ENCODE data around the gene RSAD2. TPM values are rescaled to one million over a fixed set of nuclear protein-coding genes. Genes with fewer than 3 reads are reported as not detected.

Gene RSAD2, protein sequence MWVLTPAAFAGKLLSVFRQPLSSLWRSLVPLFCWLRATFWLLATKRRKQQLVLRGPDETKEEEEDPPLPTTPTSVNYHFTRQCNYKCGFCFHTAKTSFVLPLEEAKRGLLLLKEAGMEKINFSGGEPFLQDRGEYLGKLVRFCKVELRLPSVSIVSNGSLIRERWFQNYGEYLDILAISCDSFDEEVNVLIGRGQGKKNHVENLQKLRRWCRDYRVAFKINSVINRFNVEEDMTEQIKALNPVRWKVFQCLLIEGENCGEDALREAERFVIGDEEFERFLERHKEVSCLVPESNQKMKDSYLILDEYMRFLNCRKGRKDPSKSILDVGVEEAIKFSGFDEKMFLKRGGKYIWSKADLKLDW
- total RNA-seq, result 10 to 100 TPM in 1 of 2 donors, 1 to 10 TPM in 1; 2.7 to 11.1 TPM

DNA sequence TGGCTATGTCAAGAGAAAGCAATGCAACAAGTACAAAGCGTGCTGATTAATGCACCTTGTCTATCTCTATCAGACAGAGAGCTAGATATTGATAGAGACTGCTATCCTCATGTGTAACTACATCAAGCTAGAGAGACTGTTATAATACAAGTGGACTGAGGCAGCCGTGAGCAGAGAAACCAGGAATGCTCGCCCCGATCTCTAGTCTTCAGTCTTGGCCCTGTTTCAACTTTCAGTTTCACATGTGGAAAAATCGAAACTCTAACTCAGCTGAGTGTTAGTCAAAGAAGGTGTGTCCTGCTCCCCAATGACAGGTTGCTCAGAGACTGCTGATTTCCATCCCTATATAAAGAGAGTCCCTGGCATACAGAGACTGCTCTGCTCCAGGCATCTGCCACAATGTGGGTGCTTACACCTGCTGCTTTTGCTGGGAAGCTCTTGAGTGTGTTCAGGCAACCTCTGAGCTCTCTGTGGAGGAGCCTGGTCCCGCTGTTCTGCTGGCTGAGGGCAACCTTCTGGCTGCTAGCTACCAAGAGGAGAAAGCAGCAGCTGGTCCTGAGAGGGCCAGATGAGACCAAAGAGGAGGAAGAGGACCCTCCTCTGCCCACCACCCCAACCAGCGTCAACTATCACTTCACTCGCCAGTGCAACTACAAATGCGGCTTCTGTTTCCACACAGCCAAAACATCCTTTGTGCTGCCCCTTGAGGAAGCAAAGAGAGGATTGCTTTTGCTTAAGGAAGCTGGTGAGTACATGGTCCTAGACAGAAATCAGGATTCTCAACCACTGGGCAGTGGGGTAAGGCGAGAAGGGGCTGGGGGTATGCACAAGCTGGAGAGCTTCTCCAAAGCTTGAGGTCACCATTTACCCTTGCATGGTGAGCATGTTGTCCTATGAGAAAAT is at the start of gene RSAD2:
Gene RSAD2, plus strand, starts transcription at position 376 of the 903 bp plus-strand sequence. Its CDS starts 24 bp downstream, at position 400.
- peaks cover 0 to 22% of the 10 kb centered on the region in 2 donors for H3K36me3 Mint-ChIP-seq
- peaks cover 4 to 9% of the 10 kb centered on the region in 2 donors for H3K9me3 Mint-ChIP-seq
- ATAC-seq (peak; percentile 87 to 93), DNase-seq (ENCODE audit: low spot score in 2 of 2) (peak in 1 of 2 donors; percentile 27)
- H3K27ac Mint-ChIP-seq, result peak within 1 kb of the TSS; percentile 74 to 76

DNA sequence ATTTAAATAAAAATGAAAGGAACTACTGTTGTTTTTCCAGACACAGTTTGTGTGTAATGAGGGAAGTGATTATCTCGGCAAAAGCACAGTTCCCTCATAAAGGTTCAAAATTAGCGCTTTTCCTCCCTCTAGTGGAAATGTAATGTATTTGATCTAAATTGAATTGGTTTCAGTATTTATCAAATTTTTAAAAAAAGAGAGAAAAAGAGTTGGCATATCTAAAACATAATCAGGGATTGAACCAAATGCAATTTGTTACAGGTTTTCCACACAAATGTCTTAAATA is 49.3 kb upstream of the RSAD2 start:
- Mint-ChIP-seq H3K9me3 (peaks cover 19 to 28% of the 10 kb centered on the region in 2 donors), H3K36me3 (peaks cover 22 to 34% of the 10 kb centered on the region in 2 donors), H3K27ac (no peak overlapping the region)
- DNase-seq (ENCODE audit: low spot score in 2 of 2) (no peak), ATAC-seq (no peak)

DNA sequence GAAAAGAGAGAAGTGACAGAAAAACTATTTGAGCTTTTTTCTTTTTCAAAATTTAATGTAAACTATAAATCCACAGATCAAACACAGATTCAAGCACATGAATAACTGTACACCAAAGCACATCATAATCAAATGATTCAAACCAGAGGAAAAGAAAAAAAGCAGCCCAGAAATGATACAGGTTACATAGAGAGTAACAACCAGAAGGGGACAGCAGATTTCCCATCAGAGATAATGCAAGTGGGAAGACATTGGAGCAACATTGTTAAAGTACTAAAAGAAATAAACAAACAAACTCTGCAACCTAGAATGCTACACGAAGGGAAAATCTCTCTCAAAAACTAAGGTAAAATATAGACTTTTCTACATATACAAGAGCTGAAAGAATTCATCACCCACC is 46.3 kb upstream of the RSAD2 start:
- H3K27ac Mint-ChIP-seq, result no peak overlapping the region
- peaks cover 31 to 45% of the 10 kb centered on the region in 2 donors for H3K9me3 Mint-ChIP-seq
- DNase-seq (ENCODE audit: low spot score in 2 of 2), result no peak
- ATAC-seq, result no peak
- H3K36me3 Mint-ChIP-seq, result peaks cover 29 to 56% of the 10 kb centered on the region in 2 donors

DNA sequence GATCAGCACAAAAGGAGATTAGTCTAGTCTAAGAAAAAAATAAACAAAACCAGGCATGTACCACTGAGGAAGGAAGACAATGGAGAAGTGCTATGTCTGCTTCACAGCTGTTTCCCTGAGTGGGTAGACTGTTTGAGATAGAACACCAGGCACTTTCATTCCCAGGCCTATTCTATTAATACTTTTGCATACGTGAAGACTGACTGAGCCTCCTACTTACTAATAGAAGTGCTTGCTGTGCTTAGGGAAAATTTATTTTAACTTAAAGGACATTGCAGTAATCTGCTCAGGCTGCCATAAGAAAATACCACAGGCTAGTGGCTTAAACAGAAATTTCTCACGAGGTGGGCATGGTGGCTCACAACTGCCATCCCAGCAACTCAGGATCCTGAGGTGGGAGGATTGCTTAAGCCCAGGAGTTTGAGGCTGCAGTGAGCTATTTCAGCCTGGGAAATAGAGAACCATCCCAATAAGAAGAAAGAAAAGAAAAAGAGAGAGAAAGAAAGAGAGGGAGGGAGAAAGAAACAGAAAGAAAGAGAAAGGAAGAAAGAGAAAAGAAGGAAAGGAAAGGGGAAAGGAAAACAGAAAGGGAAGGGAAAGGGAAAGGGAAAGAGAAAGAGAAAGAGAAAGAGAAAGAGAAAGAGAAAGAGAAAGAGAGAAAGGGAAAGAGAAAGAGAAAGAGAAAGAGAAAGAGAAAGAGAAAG is 44.8 kb upstream of the RSAD2 start:
- peak overlapping the region in 1 of 2 donors; percentile 84 for H3K27ac Mint-ChIP-seq
- DNase-seq (ENCODE audit: low spot score in 2 of 2), result no peak
- no peak for ATAC-seq
- peaks cover 29 to 56% of the 10 kb centered on the region in 2 donors for H3K36me3 Mint-ChIP-seq
- peaks cover 31 to 45% of the 10 kb centered on the region in 2 donors for H3K9me3 Mint-ChIP-seq

DNA sequence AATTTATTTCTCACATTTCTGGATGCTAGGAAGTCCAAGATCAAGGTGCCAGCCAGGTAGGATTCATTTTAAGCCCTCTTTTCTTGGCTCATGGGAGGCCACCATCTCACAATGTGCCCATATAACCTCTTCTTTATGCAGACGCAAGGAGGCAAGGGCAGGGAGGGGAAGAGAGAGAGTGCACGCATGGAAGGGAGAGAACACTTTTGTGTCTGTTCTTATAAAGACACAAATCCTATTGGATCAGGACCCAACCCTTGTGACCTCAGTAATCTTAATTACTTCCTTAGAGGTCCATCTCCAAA is 44.3 kb upstream of the RSAD2 start:
- Mint-ChIP-seq H3K27ac (peak overlapping the region in 1 of 2 donors; percentile 84), H3K36me3 (peaks cover 29 to 56% of the 10 kb centered on the region in 2 donors), H3K9me3 (peaks cover 31 to 45% of the 10 kb centered on the region in 2 donors)
- no peak for DNase-seq (ENCODE audit: low spot score in 2 of 2)
- ATAC-seq, result no peak

- Mint-ChIP-seq H3K27ac (no peak overlapping the region), H3K9me3 (peaks cover 36 to 50% of the 10 kb centered on the region in 2 donors)
- ATAC-seq, result no peak
Observed at GRCh38 chr2:6834163-6834562, 43.4 kb upstream of the RSAD2 start.

DNA sequence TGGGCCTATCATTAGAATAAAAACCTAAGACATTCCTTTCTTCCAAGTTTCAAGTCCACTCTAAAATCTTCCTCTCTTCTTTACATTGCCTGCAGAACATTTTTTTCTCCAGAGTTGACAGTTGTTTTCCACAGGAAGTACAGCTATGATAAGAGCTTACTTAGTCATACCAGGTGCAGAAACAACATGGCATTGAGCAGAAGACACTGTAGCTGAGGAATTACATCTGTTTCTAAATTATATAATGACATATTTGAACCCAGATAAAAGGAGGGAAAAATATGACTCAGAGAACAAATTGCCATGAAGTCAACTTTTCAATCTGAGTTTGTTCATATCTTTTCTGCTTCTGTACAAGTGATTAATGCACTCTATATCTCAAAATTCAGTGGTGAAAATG is 42.1 kb upstream of the RSAD2 start:
- Mint-ChIP-seq H3K36me3 (peaks cover 41 to 55% of the 10 kb centered on the region in 2 donors), H3K9me3 (peaks cover 41 to 56% of the 10 kb centered on the region in 2 donors), H3K27ac (peak overlapping the region in 1 of 2 donors; percentile 39)
- ATAC-seq (peak; percentile 81 to 97), DNase-seq (ENCODE audit: low spot score in 2 of 2) (no peak)

More at GRCh38 chr2:6834163-6834562, 43.4 kb upstream of the RSAD2 start:
- no peak for DNase-seq (ENCODE audit: low spot score in 2 of 2)
- peaks cover 34 to 53% of the 10 kb centered on the region in 2 donors for H3K36me3 Mint-ChIP-seq

- peaks cover 46 to 54% of the 10 kb centered on the region in 2 donors for H3K36me3 Mint-ChIP-seq
- no peak overlapping the region for H3K27ac Mint-ChIP-seq
- H3K9me3 Mint-ChIP-seq, result peaks cover 33 to 36% of the 10 kb centered on the region in 2 donors
- DNase-seq (ENCODE audit: low spot score in 2 of 2) (no peak), ATAC-seq (no peak)
Observed at GRCh38 chr2:6838673-6839319, 38.8 kb upstream of the RSAD2 start.

- no peak overlapping the region for H3K27ac Mint-ChIP-seq
- peaks cover 37 to 38% of the 10 kb centered on the region in 2 donors for H3K9me3 Mint-ChIP-seq
- peaks cover 55 to 73% of the 10 kb centered on the region in 2 donors for H3K36me3 Mint-ChIP-seq
- ATAC-seq (no peak), DNase-seq (ENCODE audit: low spot score in 2 of 2) (no peak)
Observed at GRCh38 chr2:6841537-6842287, 35.9 kb upstream of the RSAD2 start.

DNA sequence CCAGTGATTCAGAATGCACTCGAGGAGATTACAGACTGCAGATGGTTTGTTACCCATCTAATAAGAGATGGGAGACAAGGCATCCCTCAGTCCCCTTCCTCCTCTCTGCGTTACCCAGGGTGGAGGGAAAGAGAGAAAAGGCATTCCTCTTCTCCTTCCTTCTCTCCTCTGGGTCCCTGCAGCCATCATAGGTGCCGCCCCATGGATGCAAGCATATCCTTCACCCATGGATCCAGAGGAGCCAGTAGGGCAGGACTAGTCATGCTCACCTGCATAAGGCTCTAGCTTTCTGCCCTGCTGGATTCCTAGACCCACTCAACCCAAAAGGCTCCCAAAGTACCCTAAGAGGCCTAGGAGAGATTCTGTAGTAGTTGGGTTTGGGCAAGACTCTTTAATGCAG is 32.3 kb upstream of the RSAD2 start:
- peak in 1 of 2 donors; percentile 38 for DNase-seq (ENCODE audit: low spot score in 2 of 2)
- Mint-ChIP-seq H3K36me3 (peaks cover 80 to 85% of the 10 kb centered on the region in 2 donors), H3K27ac (no peak overlapping the region), H3K9me3 (peaks cover 40 to 41% of the 10 kb centered on the region in 2 donors)
- ATAC-seq, result no peak

DNA sequence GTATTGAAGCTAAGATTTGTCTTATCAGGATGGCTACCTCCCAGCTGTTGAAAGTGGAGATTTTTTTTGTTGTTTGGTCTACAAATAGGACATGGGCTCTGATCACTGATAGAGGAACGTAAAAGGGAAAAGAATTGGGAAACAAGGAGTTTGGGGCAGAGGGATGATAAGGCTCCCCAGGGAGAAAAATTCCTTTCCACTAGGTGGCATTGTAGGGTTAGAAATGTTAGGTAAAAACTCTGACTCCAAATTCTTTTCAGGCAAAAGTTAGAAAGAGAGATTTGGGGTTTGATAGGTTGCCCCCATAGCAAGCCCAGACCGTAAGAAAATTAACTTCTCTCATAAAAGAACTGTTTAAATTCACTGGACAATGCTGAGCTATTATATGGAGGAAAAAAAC is 31.7 kb upstream of the RSAD2 start:
- DNase-seq (ENCODE audit: low spot score in 2 of 2), result no peak
- ATAC-seq, result no peak
- H3K36me3 Mint-ChIP-seq, result peaks cover 79 to 84% of the 10 kb centered on the region in 2 donors
- H3K27ac Mint-ChIP-seq, result no peak overlapping the region
- H3K9me3 Mint-ChIP-seq, result peaks cover 39 to 41% of the 10 kb centered on the region in 2 donors

DNA sequence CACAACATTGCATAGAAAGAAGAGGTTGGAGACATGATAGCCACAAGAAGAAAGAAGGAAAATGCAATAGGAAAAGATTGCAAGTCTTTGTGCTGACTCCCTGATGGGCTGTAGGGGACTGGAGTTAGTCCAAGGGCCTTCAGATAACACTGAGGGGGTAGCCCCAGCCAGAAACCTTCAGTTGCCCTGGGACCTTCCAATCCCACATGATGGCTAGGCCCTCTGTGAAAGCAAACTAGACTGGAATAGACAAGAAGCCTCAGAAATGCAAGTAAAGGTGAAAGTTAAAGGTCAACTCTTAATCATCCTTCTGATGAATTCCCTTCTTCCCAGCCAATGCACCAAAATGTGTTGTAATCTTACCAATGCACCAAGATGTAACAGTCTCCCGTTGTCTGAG is 31.0 kb upstream of the RSAD2 start:
- Mint-ChIP-seq H3K36me3 (peaks cover 75 to 85% of the 10 kb centered on the region in 2 donors), H3K27ac (no peak overlapping the region), H3K9me3 (peaks cover 39 to 41% of the 10 kb centered on the region in 2 donors)
- DNase-seq (ENCODE audit: low spot score in 2 of 2), result no peak
- peak in 1 of 2 donors; percentile 89 for ATAC-seq

DNA sequence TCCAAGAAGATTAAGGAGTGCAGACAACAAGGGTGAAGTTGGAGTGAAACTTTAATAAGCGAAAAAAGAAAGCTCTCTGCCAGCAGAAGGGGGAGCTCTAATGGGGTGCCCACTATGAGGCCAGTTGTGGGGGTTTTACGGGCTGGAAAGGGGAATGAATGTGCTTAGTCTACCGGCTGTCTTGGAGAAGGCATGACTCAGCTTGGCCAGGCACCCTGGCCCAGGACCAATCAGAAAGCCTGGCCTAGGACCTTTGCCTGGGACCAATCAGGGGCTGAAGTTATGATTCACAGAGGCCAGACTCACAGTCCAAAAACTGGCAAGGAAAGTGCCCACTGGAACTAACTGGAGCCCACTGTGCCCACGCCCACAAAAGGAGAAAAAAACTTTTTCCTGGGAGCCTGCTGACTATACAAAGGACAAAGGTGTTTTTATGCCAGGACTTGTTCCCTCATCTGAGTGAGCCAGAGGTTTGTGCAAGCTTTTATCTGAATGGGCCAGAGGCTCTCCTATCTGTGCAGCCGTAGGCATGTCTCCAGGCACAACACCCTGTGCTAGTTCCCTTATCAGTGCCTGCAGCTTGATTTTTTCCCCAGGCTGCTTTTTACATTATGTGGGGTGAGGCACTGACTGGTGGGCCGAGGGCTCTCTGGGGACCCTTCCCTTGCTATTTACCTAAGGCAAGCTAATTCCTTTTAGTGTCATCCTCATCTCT is 30.5 kb upstream of the RSAD2 start:
- ATAC-seq, result peak in 1 of 2 donors; percentile 66
- Mint-ChIP-seq H3K27ac (no peak overlapping the region), H3K36me3 (peaks cover 69 to 87% of the 10 kb centered on the region in 2 donors), H3K9me3 (peaks cover 39 to 41% of the 10 kb centered on the region in 2 donors)
- DNase-seq (ENCODE audit: low spot score in 2 of 2), result no peak

DNA sequence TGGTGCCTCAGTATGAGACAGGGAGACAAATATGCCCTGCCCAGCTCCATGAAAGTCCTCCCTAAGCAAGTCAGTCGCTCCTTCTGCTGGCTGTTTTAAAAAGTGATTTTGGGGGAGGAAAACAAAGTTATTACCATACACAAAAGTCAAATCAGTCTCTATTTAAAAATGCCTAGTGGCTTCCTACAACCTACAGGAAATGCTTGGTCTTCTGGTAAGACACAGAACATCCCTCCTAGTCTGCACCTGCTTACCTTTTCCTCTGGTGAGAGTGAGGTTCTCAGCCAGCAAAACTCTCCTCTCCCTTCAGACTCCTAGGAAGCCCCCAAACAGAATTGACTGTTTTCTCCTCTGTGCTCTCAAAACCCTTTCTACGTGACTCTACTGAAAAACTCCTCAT is 25.4 kb upstream of the RSAD2 start:
- Mint-ChIP-seq H3K9me3 (peaks cover 14 to 21% of the 10 kb centered on the region in 2 donors), H3K36me3 (peaks cover 26 to 79% of the 10 kb centered on the region in 2 donors), H3K27ac (no peak overlapping the region)
- no peak for ATAC-seq
- DNase-seq (ENCODE audit: low spot score in 2 of 2), result no peak

DNA sequence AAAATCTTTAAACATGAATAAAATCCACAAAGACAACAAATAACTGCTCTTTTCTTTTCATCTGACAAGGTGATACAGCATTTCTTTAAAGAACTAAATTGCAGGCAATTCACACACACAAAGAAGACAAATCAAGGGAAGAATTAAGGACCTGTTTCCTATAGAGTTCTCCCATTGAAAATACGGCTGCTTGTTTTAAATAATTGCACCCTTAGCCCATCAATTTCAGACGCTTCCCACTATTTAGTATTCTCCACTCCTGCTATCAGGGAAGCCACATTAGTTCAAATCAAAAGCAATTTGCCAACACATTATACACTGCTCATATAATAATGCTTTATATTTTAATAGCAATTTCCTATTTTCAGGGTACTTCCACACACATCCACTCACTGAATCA is 23.2 kb upstream of the RSAD2 start:
- DNase-seq (ENCODE audit: low spot score in 2 of 2), result no peak
- Mint-ChIP-seq H3K9me3 (peaks cover 14 to 22% of the 10 kb centered on the region in 2 donors), H3K27ac (peak overlapping the region in 1 of 2 donors; percentile 19), H3K36me3 (peaks cover 20 to 76% of the 10 kb centered on the region in 2 donors)
- no peak for ATAC-seq

All from activated naive CD4-positive, alpha-beta T cell treated with anti-CD3 and anti-CD28 coated beads, Interleukin-2, amount 50 U/mL, for 72 hours (primary cell).